ENCODE measurements around the gene GARNL3.

DNA sequence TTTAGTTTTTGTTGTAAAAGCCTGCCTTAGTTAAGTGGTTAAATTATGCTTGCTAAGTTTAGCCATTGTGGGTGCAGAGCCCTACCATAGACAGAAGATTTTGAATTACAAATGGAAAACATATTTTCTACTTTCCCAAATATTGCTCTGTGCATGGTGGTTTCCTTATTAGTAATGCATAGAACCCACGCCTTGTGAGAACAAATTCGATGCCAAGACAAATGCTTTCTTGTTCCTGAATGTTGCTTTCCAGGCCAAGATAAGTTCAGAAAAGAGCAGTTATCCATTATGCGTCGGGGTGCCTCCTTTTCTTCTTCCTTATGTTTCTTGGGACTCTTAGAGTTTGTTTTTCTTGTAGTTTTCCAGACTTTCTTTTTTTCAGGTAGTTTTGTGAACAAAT lies 31.0 kb upstream of the GARNL3 start:
- TF ChIP-seq, protein P1, sequence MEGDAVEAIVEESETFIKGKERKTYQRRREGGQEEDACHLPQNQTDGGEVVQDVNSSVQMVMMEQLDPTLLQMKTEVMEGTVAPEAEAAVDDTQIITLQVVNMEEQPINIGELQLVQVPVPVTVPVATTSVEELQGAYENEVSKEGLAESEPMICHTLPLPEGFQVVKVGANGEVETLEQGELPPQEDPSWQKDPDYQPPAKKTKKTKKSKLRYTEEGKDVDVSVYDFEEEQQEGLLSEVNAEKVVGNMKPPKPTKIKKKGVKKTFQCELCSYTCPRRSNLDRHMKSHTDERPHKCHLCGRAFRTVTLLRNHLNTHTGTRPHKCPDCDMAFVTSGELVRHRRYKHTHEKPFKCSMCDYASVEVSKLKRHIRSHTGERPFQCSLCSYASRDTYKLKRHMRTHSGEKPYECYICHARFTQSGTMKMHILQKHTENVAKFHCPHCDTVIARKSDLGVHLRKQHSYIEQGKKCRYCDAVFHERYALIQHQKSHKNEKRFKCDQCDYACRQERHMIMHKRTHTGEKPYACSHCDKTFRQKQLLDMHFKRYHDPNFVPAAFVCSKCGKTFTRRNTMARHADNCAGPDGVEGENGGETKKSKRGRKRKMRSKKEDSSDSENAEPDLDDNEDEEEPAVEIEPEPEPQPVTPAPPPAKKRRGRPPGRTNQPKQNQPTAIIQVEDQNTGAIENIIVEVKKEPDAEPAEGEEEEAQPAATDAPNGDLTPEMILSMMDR (conservative IDR thresholded peaks at IDR 0.05; ENCODE audit: low read length), result no peak
- TF ChIP-seq EZH2phosphoT487 (IDR thresholded peaks at IDR 0.05; ENCODE audit: borderline replicate concordance, low read depth, low read length), result no peak

All from OCI-LY7 (cell line).